AG04450 (cell line): ENCODE data around the gene C11orf21. TPM values are rescaled to one million over a fixed set of nuclear protein-coding genes. Genes with fewer than 3 reads are reported as not detected.

Experiments used
- CTCF ChIA-PET: fragments of 300-600, 350-600 bp; formaldehyde crosslinking; extraction: SDS; loops from one replicate; lab custom pipeline; 2022; ENCODE audit warnings: antibody characterized with exemption, inconsistent platforms; lab: Charles Lee
- POLR2A ChIA-PET: fragments of 350-600 bp; formaldehyde crosslinking; extraction: SDS; loops from one replicate; lab custom pipeline; 2021; ENCODE audit warnings: antibody characterized with exemption, inconsistent platforms; lab: Yijun Ruan, JAX
- DNase-seq: peaks from one replicate; pipeline ENCODE4 v3.0.0-alpha.2; 2011; ENCODE audit warnings: low read depth, low spot score
- H3K27ac ChIP-seq: one replicate; pipeline ENCODE4 v1.5.1; 2012; ENCODE audit warnings: low read depth, low read length, control low read depth
- H3K27me3 ChIP-seq: one replicate; pipeline ENCODE4 v1.6.0; 2012; ENCODE audit warnings: low read length; ENCODE audit not compliant: control insufficient read depth, insufficient read depth
- H3K4me3 ChIP-seq: 2 replicates; pipeline ENCODE4 v1.5.1; 2011; ENCODE audit warnings: mild to moderate bottlenecking, low read depth, low read length, control low read depth
- H3K9me3 ChIP-seq: 2 replicates; pipeline ENCODE4 v1.5.1; 2012; ENCODE audit warnings: low read length; ENCODE audit not compliant: control insufficient read depth, insufficient read depth
- polyA plus RNA-seq: library from polyadenylated mRNA; depleted of rRNA; stranded (reverse); fragments of >200 nt; gene quantifications from 2 replicates; pipeline ENCODE4 v1.2.3, GENCODE V29; 2011
- TF ChIP-seq, protein P1 (sequence below): IDR thresholded peaks from 2 replicates; pipeline ENCODE4 v1.5.1; 2011; ENCODE audit warnings: low read depth, low read length, control low read depth, inconsistent platforms

Gene C11orf21
- polyA plus RNA-seq, 1 experiment: not detected

DNA sequence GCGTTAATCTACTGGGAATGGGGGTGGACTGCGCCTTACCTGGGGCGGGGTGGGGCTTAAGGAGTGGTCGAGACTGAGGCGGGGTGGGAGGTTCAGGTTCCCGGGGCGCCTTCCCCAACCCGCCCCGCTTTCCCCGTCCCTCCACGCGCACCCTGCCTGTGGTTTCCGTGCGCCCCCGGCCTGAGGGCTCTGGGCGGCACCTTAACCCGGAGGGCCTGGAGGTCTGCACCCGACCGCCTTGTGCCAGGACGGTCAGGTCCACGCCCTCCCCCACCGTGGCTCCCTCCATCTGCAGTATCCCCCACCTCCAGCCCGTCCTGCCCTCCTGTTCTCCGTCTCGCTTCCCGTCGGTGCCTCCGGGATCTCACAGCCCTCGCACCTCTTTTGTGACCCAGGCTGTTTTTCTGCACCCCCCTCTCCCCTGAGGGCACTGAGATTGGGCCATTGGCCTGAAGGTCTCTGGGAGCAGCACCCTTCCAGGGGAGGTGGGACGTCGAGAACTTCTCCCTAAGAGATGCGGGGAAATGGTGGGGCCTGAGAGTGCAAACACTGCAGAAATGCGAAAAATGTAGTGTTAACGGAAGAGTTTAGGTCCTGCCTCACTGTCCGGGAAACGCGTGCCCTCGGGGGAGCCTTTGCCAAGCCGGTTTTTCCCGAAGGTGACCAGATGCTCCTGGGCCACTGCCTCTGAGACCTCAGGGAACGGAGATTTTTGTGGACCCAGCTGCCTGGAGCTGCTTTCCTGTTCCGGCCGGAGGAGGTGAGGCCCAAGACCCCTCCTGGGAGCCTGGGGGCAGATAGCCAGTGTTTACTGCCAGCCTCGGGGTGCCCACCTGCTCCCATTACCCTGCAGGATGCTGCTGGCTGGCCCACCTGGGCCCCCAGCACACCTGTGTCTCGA, 30.1 kb downstream of the C11orf21 start:
- Histone ChIP-seq H3K4me3 (no peak overlapping the region), H3K27ac (no peak overlapping the region), H3K9me3 (no peaks in the 10 kb centered on the region; the same call in 1 of the 2 replicates), H3K27me3 (peaks cover 40% of the 10 kb centered on the region)
- DNase-seq: no peak
- ChIA-PET POLR2A (no interaction called here), CTCF (no interaction called here)
- TF ChIP-seq, protein P1, sequence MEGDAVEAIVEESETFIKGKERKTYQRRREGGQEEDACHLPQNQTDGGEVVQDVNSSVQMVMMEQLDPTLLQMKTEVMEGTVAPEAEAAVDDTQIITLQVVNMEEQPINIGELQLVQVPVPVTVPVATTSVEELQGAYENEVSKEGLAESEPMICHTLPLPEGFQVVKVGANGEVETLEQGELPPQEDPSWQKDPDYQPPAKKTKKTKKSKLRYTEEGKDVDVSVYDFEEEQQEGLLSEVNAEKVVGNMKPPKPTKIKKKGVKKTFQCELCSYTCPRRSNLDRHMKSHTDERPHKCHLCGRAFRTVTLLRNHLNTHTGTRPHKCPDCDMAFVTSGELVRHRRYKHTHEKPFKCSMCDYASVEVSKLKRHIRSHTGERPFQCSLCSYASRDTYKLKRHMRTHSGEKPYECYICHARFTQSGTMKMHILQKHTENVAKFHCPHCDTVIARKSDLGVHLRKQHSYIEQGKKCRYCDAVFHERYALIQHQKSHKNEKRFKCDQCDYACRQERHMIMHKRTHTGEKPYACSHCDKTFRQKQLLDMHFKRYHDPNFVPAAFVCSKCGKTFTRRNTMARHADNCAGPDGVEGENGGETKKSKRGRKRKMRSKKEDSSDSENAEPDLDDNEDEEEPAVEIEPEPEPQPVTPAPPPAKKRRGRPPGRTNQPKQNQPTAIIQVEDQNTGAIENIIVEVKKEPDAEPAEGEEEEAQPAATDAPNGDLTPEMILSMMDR: no peak

GRCh38 chr11:2271077-2271326, 30.7 kb downstream of the C11orf21 start:
- Histone ChIP-seq H3K4me3 (no peak overlapping the region), H3K27ac (no peak overlapping the region), H3K27me3 (peaks cover 40% of the 10 kb centered on the region), H3K9me3 (no peaks in the 10 kb centered on the region; the same call in 1 of the 2 replicates)
- no peak for DNase-seq
- POLR2A ChIA-PET: no interaction called here
- CTCF ChIA-PET: no interaction called here
- TF ChIP-seq, protein P1: no peak

DNA sequence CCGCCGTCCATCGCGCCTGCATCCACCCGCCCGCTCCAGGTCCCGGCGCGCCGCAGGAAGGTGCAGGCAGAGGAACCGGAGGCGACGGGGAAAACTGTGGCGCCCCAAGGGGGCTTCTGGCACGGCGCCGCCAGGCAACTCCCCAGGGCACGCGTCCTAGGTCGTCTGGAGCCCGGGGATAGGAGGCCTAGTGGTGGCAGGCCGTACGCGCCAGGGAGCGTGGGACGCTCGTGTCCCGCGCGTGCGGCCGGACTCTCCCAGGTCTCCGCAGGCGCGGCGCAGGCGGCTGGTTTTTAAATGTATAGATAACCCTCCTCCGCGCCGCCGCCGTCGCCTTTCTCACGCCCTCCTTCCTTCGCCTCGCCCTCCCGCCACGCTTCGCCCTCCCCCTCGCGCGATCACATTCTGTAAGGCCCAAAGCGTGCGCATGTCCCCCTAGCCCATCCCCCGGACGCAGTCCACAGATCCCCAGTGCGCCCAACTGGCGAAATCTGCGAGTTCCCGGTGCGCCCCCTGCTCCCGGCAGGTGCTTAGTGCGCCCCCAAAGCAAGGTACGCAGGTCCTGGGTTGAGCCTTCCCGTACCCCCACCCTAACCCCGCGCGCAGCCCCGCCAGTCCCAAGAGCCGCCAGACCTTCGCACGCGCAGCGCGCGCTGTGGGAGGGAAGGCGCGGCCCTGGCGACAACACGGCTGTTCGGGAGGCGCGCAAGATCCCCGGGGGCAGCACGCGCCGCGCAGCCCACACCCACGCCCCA, 31.2 kb downstream of the C11orf21 start, which contains the start of gene ASCL2:
Gene ASCL2, minus strand, starts transcription at position 267 of the 755 bp plus-strand sequence. Its CDS starts 256 bp downstream, at position 11.
- H3K27me3 ChIP-seq: peaks cover 40% of the 10 kb centered on the region
- POLR2A ChIA-PET: no interaction called here
- CTCF ChIA-PET: no interaction called here
- TF ChIP-seq, protein P1: no peak
- H3K27ac ChIP-seq: no peak within 1 kb of the TSS
- H3K9me3 ChIP-seq: no peaks in the 10 kb centered on the region; the same call in 1 of the 2 replicates
- peak within 1 kb of the TSS; percentile 37 for H3K4me3 ChIP-seq
- DNase-seq: no peak

GRCh38 chr11:2269601-2270321, 32.0 kb downstream of the C11orf21 start:
- Histone ChIP-seq H3K4me3 (peak overlapping the region; percentile 37), H3K27me3 (peaks cover 40% of the 10 kb centered on the region), H3K9me3 (no peaks in the 10 kb centered on the region; the same call in 1 of the 2 replicates), H3K27ac (no peak overlapping the region)
- CTCF ChIA-PET: no interaction called here
- POLR2A ChIA-PET: interaction anchor here (0.9 kb wide), 1 partner anchor 108 kb away, joined by 3 read pairs; no protein-coding TSS in a partner anchor
- peak; percentile 6 for DNase-seq
- TF ChIP-seq, protein P1: peak; percentile 16; the same call in 1 of the 2 replicates
